H1 (cell line): ENCODE measurements around the gene CSF3R.

Experiments used
- ASH2L ChIP-seq: fragments of 200-600, 300-600 bp; sonication (generic); IDR thresholded peaks from one replicate; pipeline ENCODE4 v1.7.1; 2017; ENCODE audit warnings: low read length
- EZH2 ChIP-seq: fragments of 200-600 bp; sonication (generic); IDR thresholded peaks from 2 replicates; pipeline ENCODE4 v1.7.1; 2012; ENCODE audit warnings: low read depth, mild to moderate bottlenecking, moderate library complexity, low read length, inconsistent platforms; ENCODE audit not compliant: severe bottlenecking
- MAX ChIP-seq: IDR thresholded peaks from 2 replicates; pipeline ENCODE4 v1.6.1; 2012; ENCODE audit warnings: inconsistent platforms
- POLR2AphosphoS5 ChIP-seq: IDR thresholded peaks from 2 replicates; pipeline ENCODE4 v1.6.1; 2011; ENCODE audit warnings: low read depth, low read length
- SUZ12 ChIP-seq: fragments of 200-600 bp; sonication (generic); IDR thresholded peaks from 2 replicates; pipeline ENCODE4 v1.6.1; 2012; ENCODE audit warnings: mild to moderate bottlenecking, inconsistent platforms, low read length, moderate library complexity, mixed read lengths
- ZNF274 ChIP-seq: IDR thresholded peaks from 2 replicates; pipeline ENCODE4 v1.7.0; 2012; ENCODE audit warnings: low read length, borderline replicate concordance; ENCODE audit errors: extremely low read depth
- TF ChIP-seq, protein P1 (sequence below), 3 experiments: IDR thresholded peaks; 1 replicate in 2 of 3; 2 replicates in 1 of 3; pipeline versions ENCODE4 v1.5.1 to v1.6.1; 2011; ENCODE audit warnings: low read length in 3 of 3, mild to moderate bottlenecking in 3 of 3, inconsistent platforms in 2 of 3, low read depth in 1 of 3, moderate library complexity in 1 of 3; ENCODE audit not compliant: insufficient read depth in 1 of 3; ENCODE audit errors: control extremely low read depth in 1 of 3

DNA sequence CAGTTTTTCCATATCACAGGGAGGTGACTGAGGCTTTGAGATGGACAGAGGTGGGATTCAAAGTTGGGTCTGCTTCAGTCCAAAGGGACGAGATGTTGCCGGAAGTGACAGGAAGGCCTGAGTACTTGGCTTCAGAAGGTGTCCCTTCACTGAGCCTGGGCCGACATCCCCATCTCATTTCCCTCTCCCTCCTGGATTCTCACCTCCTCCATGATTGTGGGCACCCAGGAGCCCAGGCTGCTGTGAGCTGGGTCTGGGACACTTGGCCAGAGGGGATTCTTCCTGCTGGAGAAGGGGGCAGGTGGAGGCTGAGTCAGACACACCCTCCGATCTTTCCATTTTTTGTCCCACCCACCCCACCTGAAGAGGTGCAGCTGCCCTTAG is 15.7 kb downstream of the CSF3R start:
- TF ChIP-seq ASH2L = no peak
- TF ChIP-seq, protein P1, sequence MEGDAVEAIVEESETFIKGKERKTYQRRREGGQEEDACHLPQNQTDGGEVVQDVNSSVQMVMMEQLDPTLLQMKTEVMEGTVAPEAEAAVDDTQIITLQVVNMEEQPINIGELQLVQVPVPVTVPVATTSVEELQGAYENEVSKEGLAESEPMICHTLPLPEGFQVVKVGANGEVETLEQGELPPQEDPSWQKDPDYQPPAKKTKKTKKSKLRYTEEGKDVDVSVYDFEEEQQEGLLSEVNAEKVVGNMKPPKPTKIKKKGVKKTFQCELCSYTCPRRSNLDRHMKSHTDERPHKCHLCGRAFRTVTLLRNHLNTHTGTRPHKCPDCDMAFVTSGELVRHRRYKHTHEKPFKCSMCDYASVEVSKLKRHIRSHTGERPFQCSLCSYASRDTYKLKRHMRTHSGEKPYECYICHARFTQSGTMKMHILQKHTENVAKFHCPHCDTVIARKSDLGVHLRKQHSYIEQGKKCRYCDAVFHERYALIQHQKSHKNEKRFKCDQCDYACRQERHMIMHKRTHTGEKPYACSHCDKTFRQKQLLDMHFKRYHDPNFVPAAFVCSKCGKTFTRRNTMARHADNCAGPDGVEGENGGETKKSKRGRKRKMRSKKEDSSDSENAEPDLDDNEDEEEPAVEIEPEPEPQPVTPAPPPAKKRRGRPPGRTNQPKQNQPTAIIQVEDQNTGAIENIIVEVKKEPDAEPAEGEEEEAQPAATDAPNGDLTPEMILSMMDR (IDR thresholded peaks at IDR 0.05; ENCODE audit: control extremely low read depth in 1 of 3, insufficient read depth in 1 of 3, low read depth in 1 of 3, low read length in 3 of 3) = no peak
- TF ChIP-seq ZNF274 = no peak
- TF ChIP-seq POLR2AphosphoS5 = no peak
- TF ChIP-seq MAX = no peak
- no peak for TF ChIP-seq EZH2
- TF ChIP-seq SUZ12 = no peak
